ENCODE results near the gene RCBTB2.
"Not testable (repeated sequence)": the region's sequence is repeated elsewhere in the genome, so short reads cannot be mapped to it uniquely, and the experiment has no call there.

Gene RCBTB2

DNA sequence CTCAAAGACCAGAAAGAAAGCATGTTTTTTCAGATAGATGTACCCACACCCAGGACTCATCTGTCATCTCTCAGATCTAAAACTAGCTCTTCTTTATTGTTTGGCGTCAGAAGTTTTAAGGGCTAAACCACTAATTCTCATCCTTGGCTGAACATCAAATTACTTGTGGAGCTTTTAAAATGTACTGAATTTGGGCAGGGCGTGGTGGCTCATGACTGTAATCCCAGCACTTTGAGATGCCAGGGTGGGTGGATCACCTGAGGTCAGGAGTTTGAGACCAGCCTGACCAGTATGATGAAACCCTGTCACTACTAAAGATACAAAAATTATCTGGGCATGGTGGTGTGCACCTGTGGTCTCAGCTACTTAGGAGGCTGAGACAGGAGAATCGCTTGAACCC is 47.4 kb downstream of the RCBTB2 start:
- in situ Hi-C loops (cut with HindIII; ENCODE audit: low pct_ligation_motif_present, low pct_unique_long_range_greater_than_20kb, low sequenced_read_pairs), result no loop called here
- no peak for DNase-seq

DNA sequence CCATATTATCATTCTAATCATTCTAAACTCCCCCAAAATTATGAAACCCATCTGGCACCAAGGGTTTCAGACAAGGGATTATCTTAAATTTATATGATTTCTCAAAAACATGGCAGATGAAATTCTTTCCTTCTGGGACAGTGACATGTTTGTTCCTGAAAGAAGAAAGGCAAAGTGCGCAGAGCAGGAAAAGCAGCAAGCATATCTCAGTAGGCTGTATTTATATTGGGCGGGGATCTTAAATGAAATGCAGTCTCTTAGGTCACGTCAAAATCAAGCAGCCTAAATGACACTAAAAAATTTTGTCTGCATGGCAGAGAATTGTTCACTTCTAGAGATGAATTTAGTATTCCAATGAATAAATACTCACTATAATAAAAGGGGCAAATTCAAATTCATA is 49.3 kb downstream of the RCBTB2 start:
- in situ Hi-C loops (cut with HindIII; ENCODE audit: low pct_ligation_motif_present, low pct_unique_long_range_greater_than_20kb, low sequenced_read_pairs), result no loop called here
- DNase-seq, result no peak

DNA sequence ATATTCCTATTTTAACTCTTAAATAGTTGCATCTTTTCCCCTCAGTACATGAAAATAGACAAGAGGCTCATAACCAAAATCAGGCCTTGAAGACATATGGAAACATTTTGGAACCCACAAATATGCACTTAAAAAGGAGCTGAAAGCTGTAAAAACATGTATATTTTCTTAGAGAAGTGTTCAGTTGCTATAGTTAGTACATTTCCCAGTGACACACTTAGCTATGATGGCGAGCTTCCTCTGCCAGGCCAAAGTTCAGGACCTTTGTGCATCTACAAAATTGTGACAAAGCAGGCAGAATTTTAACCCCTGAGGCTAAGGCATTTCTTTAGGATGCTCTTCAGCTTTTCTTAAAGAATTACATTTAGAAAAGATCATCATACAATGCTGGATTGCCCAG is 54.5 kb downstream of the RCBTB2 start:
- no peak for DNase-seq
- in situ Hi-C loops (cut with HindIII; ENCODE audit: low pct_ligation_motif_present, low pct_unique_long_range_greater_than_20kb, low sequenced_read_pairs), result no loop called here

DNA sequence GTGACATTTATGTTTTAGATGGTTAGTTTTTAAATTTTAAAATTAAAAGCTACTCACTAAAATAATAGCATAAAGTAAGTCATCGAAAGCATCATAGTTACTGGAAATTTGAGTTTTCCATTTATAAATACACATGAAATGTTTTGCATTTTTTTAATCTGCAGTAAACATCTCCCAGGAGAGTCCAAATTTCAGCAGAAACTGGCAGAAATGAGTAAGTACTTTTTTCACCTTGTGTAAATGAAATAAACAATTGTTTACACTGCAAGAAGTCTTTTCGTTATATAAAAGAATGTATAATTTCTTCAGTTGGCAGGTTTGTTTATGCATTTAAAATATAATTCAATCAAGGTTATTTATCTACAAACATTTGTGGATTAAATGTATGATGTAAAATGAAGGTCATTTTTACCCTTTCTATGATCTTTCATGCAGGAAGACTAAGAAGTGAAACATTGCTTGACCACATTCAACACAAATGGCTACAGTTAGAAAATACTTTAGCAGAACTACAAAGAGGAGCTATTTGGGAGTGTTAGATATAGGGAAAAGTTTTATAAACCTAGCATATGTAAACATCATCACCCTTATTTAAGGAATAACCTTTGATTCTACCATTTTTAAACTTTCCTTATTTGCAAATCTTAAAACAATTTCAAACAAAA is 55.6 kb downstream of the RCBTB2 start:
- no peak for DNase-seq

DNA sequence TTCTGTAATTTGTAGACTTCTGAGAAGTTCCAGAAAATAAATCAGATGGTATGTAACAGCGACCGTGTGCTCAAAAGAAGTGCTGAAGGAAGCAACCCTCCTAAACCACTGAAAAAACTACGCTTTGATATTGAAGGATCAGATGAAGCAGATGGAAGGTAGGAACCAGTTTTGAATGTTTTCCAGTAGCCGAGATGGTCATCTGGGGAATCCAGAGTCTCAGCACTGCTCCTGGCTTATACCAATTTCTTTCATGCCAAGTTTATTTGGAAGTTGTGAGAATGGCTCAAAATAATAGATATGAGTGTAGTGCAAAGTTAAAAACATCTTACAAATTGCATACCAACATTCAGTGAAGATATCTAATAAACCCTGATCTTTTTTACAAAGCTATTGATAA is 56.2 kb downstream of the RCBTB2 start:
- no peak for DNase-seq
- in situ Hi-C loops (cut with HindIII; ENCODE audit: low pct_ligation_motif_present, low pct_unique_long_range_greater_than_20kb, low sequenced_read_pairs), result no loop called here

More for the DNA sequence above, 55.6 kb downstream of the RCBTB2 start:
- in situ Hi-C loops (cut with HindIII; ENCODE audit: low pct_ligation_motif_present, low pct_unique_long_range_greater_than_20kb, low sequenced_read_pairs), result no loop called here

DNA sequence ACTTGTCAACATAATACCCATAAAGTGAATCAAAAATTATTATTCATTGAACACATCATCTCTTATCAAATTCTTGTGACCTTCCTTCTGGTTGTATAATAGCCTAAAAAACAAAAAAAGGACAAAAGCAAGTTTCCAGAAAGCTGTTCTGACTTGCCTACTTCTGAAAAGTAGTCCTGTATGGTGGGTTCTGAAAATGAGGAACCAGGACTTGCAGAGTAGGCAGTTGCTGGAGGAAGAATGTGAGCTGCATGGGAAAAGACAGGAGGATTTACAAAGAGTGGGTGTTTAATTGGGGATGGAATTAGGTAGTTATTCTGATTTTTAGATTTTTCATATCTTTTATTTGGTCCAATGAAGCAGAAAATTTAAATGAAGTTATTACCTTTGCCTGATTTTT is 56.7 kb downstream of the RCBTB2 start:
- in situ Hi-C loops (cut with HindIII; ENCODE audit: low pct_ligation_motif_present, low pct_unique_long_range_greater_than_20kb, low sequenced_read_pairs), result no loop called here

DNA sequence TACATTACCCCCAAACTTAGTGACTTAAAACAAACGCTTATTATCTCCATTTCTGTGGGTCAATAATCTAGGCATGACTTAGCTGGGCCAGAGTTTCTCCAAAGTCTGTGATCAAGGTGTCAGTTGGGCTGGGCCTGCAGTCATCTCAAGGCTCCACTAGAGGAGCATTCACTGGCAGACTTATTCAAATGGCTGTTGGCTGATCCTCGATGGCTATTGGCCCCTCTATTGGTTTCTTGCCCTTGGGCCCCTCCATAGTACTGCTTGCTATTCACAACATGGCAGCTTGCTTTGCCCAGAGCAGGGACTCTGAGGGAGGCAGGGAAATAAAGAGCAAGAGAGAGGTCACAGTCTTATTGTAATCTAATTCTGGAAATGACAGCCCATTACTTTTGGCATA is 57.6 kb downstream of the RCBTB2 start:
- in situ Hi-C loops (cut with HindIII; ENCODE audit: low pct_ligation_motif_present, low pct_unique_long_range_greater_than_20kb, low sequenced_read_pairs), result no loop called here
- DNase-seq, result no peak

More for the DNA sequence above, 56.7 kb downstream of the RCBTB2 start:
- DNase-seq, result no peak

DNA sequence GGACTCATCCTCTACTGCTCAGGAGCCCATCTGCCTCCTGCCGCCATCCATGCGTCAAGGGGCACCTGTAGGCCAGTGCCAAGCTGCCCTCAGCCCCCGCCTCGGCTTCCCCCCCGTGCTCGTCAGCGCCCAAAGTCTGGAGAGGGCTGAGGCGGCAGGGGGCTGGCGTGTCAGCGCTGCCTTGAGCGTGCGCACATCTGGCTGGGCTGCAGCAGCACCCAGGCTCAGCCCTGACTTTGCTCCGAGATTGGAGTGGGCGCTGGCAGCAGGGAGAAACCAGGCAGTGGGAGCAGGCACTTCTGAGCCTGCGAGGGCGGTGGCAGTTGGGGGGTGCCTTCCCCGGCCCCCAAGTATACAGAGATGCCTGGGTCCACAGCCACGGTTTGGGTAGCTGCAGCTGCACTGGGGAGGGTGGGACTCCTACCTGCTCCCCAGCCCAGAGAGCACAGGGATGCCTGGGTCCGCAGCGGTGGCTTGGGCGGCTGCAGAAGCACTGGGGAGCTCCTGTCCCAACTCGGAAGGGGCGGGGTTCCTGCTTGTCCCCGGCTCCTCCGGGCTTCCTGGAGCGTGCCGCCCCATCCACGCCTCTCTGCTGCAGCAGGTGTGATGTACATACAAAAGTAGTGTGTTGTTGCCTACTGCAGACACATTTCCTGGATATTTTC is 75.2 kb downstream of the RCBTB2 start:
- in situ Hi-C loops (cut with HindIII; ENCODE audit: low pct_ligation_motif_present, low pct_unique_long_range_greater_than_20kb, low sequenced_read_pairs), result no loop called here
- no peak for DNase-seq

DNA sequence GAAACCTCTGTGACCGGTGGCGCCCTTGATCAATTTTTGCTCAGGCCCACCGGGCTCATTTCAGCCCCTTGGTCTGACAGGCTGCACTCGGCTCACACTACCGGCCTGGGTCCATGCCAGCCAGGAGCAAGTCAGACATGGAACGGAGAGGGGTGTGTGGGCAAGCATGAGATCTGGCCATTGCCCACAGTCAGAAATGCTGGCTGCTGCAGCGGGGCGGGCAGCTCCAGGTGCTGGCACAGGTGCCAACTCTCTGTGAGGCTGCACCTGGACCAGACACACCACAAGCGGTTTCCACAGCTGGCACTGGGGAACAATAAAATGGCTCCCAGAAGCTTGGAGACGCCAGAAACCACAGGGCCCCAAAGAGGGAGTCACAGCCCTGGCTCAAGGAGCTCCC is 76.3 kb downstream of the RCBTB2 start:
- in situ Hi-C loops (cut with HindIII; ENCODE audit: low pct_ligation_motif_present, low pct_unique_long_range_greater_than_20kb, low sequenced_read_pairs), result no loop called here
- no peak for DNase-seq

DNA sequence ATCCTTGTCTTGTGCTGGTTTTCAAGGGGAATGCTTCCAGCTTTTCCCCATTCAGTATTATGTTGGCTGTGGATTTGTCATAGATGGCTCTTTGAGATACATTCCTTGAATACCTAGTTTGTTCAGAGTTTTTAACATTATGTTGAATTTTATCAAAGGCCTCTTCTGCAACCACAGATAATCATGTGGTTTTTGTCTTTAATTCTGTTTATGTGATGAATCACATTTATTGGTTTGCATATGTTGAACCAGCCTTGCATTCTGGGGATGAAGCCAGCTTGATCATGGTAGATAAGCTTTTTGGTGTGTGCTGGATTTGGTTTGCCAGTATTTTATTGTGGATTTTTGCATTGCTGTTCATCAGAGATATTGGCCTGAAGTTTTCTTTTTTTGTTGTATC is 81.7 kb downstream of the RCBTB2 start:
- in situ Hi-C loops (cut with HindIII; ENCODE audit: low pct_ligation_motif_present, low pct_unique_long_range_greater_than_20kb, low sequenced_read_pairs), result not testable (repeated sequence)

DNA sequence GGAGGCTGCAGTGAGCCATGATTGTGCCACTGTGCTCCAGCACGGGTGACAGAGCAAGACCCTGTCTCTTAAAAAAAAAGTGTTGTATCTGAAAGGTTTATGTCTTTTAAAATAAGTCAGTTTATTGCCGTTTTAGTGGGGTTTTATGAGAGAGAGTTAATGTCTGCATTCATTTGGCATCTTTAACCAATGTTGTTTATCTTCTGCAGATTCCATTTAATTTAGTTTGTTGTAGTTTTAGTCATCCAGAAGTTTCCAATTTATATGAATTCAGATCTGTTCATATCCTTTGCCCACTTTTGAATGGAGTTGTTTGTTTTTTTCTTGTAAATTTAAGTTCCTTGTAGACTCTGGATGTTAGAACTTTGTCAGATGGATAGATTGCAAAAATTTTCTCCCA is 83.2 kb downstream of the RCBTB2 start:
- in situ Hi-C loops (cut with HindIII; ENCODE audit: low pct_ligation_motif_present, low pct_unique_long_range_greater_than_20kb, low sequenced_read_pairs), result no loop called here
- no peak for DNase-seq

More for the DNA sequence above, 81.7 kb downstream of the RCBTB2 start:
- DNase-seq, result not testable (repeated sequence)

DNA sequence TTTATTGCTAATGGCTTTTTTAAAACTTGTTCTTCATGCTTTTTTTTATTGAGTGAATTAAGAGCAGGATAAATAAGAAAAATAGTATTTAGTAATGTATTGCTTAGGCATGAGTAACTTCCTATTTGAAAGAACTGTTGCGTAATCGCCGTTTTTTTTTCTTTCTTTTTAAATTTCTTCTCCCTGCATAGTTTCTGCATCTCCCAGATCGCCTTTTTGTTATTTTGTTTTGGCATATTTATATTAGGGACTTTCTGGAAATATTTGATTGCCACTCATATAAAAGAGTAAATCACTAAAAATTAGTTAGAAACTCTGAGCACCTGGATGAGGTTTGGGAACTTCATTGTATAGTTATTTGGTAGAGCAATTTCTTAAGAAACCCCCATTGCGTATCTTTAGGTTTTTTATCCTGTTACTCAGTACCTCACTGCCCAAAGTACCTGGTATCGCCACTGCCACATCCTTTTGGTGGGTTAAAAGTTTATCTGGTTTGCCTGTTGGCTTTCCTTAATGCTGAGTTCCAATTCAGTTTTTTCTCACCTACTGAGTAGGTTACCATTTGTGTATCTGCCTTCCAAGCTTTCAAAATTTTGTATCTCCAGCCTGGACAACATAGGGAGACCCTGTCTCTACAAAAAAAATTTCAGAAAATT is 83.8 kb downstream of the RCBTB2 start:
- peak; percentile 17 for DNase-seq
- in situ Hi-C loops (cut with HindIII; ENCODE audit: low pct_ligation_motif_present, low pct_unique_long_range_greater_than_20kb, low sequenced_read_pairs), result no loop called here

DNA sequence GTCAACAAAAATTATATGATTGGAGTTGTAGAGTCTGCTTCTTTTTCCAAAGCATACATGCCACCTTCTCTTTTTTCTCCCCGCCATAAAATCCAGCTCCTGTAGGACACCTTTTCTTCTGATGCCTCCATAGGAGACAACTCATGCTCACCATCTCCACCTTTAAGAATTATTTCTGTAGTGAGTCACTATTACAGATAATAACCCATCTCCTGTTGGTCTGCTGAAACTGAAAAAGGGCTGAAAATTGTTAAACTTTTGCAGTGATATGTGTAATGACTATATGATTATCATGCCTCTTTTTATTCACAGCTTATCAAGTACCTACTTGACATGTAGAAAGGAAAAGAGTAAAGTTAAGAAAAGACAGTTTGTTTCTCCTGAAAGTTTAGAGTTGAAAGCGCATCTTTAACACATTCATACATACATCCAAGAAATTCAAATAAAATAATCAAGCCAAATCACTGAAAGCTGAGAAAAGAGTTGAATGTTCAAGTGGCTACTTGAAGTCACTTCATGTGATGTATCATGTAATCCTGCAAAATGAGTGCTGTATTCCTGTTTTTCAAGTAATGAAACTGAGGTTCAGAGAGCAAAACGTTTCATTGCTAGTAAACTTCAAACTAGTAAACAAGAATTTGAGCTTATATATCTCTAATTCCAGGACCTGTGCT is 84.5 kb downstream of the RCBTB2 start:
- in situ Hi-C loops (cut with HindIII; ENCODE audit: low pct_ligation_motif_present, low pct_unique_long_range_greater_than_20kb, low sequenced_read_pairs), result no loop called here

DNA sequence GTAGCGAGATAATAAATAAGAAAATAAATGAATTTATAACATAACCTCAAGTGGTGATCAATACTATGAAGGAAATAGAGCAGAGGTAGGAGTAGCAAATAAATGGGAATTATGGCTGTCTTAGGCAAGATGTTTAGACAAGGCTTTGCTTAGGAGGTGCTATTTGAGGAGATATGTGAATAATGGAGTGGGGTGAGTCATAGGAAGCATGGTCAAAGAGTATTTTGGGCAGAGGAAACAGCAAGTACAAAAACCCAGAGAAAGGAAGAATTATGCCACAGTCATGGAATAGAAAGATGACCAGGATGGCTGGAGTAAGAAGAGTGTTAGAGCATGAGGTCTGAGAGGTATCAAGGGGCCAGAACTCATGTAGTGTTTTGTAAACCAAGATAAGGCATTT is 86.4 kb downstream of the RCBTB2 start:
- in situ Hi-C loops (cut with HindIII; ENCODE audit: low pct_ligation_motif_present, low pct_unique_long_range_greater_than_20kb, low sequenced_read_pairs), result no loop called here
- DNase-seq, result no peak

More for the DNA sequence above, 84.5 kb downstream of the RCBTB2 start:
- DNase-seq, result no peak

DNA sequence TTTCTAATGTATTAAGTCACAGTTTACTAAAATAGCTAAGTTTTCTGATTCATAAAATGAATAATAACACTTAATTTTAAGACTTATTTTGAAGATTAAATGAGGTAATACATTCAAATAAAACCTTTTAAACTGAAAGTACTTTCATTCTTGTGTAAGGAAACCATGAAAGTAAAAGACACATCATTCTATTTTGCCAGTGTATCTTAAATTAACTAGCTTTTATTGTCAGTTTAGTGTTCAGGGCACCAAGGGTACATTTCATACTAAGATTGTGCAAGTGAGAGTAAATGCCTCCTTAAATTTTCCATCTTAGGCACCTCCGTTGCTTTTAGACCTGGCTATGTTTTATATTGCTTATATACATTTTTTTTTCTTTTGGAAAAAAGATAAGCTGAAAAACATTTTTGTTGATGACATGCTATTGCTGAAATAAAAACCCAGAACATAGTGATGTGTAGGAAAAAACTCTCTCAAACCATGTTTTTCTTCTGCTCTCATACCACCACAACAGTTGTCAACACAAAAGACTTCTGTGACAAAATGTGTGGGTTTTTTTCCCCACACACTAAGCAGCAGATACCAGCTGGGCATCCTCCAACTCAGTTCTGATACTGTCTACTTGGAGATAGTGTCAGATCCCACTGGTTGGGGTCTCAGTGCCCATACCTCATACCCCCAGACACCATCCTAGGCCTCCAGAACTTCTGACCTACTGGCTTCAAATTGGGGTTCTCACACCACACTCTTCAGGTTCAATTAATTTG is 89.3 kb downstream of the RCBTB2 start:
- DNase-seq, result no peak
- in situ Hi-C loops (cut with HindIII; ENCODE audit: low pct_ligation_motif_present, low pct_unique_long_range_greater_than_20kb, low sequenced_read_pairs), result no loop called here
